Upper lobe of left lung (tissue), 4 donors: Measurements from ENCODE around the gene TICAM2.

Source experiments
- CTCF ChIP-seq, 6 experiments: fragments of 450-650 bp in 4 of 6; fragments of 200-600 bp in 2 of 6; sonication (generic) in 2 of 6; IDR thresholded peaks; one replicate each; pipeline ENCODE4 v1.5.1; 2016 to 2019; ENCODE audit warnings: antibody characterized with exemption in 6 of 6
- EP300 ChIP-seq, 4 donors: sonication (generic); formaldehyde crosslinking; IDR thresholded peaks; one replicate each; pipeline ENCODE4 v1.5.1; 2017; ENCODE audit warnings: antibody characterized with exemption in 4 of 4, control low read depth in 2 of 4
- POLR2A ChIP-seq, 4 donors: fragments of 450-650 bp; IDR thresholded peaks; one replicate each; pipeline ENCODE4 v1.5.1; 2016 to 2017; ENCODE audit warnings: antibody characterized with exemption in 4 of 4, mild to moderate bottlenecking in 2 of 4
- POLR2AphosphoS5 ChIP-seq, 2 donors: sonication (generic); formaldehyde crosslinking; IDR thresholded peaks; one replicate each; pipeline ENCODE4 v1.5.1; 2017; ENCODE audit warnings: antibody characterized with exemption in 2 of 2

GRCh38 chr5:115600766-115601165 lies 1.5 kb downstream of the TICAM2 start:
- TF ChIP-seq CTCF (IDR thresholded peaks at IDR 0.05) (no peak), POLR2A (IDR thresholded peaks at IDR 0.05) (no peak), EP300 (IDR thresholded peaks at IDR 0.05) (no peak), POLR2AphosphoS5 (IDR thresholded peaks at IDR 0.05) (no peak)
